GM20431 (cell line): Measurements from ENCODE around the gene TMEM219.

ENCODE experiments used
- in situ Hi-C: fragments of 300-500 bp; cut with MseI, MboI; formaldehyde crosslinking; loops from one replicate; pipeline ENCODE4 v1.15.0; 2020; ENCODE audit warnings: low sequenced_read_pairs; ENCODE audit not compliant: unreplicated experiment

Gene TMEM219

GRCh38 chr16:29993903-29994599 lies 32.2 kb downstream of the TMEM219 start:
- in situ Hi-C loops = no loop called here

DNA sequence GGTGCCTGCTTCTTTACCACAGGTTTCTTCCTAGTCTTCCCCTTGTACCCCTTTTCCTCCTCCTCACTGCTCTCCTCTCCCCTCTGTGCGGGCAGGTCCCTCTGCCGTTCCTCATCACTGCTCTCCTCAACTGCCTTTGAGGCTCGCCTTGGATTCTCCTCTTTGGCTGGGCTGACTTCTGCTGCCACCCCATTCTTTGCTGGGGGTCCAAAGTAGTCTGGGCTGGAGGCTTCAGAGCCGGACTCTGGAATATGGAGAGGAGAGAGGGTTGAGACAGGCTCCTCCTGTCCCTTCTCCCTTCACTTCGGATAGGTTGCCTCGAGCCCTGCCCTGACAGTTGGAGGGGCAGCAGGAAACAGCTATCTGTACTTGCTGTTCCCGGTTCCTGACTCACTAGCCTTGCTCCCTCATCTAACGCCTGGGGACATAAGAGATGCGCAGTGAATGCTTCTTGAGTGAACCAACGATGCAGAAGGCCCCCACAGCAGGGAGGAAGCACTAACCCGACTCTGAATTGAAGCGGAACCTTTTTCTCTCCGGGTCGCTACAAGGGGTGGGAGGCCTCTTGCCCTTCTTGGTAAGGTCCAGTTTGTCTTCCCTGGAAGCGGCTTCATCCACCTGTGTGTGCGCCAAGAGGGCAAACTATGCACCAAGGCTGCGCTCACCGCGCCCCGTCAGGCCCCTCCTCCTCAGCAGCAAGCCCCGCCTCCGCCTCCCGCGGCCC lies 32.9 kb downstream of the TMEM219 start:
- in situ Hi-C loops = no loop called here

DNA sequence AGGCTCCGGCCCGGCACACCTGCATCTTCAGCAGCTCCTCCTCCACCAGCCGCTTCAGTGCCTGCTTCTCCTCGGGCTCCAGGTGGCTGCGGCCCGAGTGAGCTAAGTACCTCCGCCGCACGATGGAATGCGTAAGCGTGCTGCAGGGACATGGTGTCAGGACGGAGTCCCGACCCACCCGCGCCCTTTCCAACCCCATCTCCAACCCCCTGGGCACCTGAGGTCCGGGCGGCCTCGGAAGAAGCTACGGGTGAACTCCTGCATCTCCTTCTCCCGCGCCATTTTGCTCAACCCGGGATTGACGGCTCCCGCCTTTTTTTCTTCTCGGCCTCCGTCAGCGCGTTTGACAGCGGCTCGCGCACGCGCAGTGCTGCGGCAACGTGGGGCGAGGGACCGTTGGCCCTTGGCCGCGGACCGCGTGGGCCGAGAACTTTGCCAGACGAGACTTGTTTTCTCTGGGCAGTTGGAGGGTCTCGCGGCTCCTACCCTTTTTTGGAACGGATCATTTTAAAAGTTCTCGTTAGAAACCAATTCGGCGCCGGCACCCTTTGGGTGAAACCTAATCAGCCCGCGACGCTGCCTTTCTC lies 33.5 kb downstream of the TMEM219 start, which contains the start of gene HIRIP3:
HIRIP3 (minus strand) TSS at position 294 of the 587 bp plus-strand sequence; CDS start at position 282, 12 bp downstream.
- in situ Hi-C loops = no loop called here

DNA sequence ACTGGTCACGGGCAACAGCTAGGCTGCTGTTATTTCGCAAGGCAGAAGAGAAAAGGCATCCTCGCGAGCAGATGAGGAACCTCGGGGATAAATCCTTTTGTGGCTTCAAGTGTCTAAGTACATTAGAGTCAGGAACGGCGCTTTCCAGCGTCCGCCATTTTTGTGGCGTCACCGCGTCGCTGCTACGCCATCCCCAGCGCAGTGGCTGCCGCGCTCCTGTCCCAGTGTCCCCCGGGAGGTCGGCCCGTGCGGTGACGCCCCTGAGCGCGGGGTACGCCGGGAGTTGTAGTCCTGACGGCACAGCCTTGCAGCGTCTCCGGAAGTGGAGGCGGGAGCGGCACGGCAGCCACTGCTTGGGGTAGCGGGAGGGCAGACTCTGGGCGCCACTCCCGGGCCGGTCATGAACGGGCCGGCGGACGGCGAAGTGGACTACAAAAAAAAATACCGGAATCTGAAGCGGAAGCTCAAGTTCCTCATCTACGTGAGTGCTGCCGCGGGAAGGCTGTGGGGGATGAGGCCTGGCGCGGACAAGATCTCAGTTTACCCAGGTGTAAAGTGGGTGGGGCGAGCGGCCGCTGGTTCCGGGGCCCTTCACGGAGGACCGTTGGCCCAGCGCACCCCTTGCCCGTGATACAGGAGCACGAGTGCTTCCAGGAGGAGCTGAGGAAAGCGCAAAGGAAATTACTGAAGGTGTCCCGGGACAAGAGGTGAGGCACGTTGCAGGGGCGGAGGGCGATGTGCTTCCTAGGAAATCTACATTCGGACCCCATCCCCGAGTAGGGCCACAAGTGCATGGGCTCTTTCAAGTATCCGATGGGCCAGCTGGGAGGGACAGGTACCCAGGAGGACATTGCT lies 34.3 kb downstream of the TMEM219 start, which contains the start of gene INO80E:
INO80E (plus strand) TSS at position 331 of the 855 bp plus-strand sequence; CDS start at position 401, 70 bp downstream.
- in situ Hi-C loops = no loop called here

DNA sequence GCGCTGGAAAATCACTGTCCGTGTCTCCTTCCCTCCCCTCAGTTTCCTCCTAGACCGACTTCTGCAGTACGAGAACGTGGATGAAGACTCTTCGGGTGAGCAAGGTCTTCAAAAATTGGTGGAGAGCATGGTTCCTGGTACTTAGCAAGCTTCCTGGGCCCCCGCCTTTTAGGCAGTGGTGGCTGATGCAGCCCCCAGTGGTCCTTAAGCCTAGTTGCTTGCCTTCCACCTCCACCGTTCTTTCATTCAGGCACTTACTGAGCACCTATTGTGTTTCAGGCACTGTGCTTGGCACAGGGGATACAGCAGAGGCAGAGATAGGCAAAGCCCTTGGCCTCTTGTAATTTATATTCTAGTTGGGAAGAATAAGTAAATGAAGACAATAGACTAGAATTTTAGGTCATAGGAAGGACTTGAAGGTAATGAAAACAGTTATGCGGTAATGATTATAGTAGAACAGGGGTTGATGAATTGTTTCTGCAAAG lies 34.9 kb downstream of the TMEM219 start:
- in situ Hi-C loops = no loop called here

DNA sequence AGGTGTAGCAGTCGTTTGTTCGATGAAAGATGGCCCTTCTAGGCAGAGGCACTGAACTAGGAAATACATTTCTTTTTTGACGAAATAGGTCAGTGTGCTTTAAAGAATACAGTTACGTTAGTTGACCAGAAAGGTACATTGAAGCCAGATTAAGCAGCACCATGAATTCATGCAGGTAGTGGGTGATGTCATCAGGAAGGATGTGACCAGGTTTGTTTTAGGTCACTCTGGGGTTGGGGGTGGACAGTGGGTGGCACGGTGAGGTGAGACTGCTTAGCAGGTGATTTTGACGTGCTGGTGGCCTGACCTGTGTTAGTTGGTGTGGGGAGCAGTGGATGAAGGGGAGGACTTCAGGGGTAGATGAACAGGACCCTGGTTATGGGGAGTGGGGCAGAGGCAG lies 37.7 kb downstream of the TMEM219 start:
- in situ Hi-C loops = loop anchor here (25.0 kb wide), 2 partner anchors 162 to 312 kb away; partner anchors contain the start of gene QPRT

DNA sequence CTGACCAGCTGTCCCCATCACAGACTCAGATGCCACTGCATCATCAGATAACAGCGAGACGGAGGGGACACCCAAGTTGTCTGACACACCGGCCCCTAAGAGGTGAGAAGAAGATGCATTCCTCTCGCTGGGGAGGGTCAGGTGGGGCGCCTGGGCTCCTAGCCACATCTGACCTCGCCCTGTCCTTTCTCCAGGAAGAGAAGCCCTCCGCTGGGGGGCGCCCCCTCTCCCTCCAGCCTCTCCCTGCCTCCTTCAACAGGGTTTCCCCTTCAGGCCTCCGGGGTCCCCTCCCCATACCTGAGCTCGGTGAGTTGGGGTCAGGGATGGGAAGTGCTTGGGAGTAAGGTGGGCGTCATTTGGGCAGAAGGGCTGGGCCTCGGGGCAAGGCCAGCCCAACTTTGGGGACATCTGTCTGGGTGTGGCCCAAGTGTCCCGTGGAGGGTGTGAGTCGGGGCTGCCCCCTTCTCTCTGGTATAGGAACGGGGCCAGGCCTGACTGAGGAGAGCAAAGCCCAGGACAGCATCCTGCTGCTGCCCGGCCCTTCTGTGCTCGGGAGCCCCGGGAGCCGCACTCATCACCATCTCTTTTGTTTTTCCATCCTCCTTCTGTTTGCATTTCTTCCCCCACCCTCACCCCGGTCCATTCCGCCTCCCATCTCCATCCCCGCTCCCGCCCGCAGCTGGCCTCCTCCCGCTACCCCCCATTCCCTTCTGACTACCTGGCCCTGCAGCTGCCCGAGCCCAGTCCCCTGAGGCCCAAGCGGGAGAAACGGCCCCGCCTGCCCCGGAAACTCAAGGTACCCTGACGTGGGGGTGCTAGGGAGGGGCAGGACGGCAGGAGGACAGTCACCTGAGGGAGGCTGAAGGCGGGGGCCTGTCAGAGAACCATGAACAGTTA lies 39.1 kb downstream of the TMEM219 start:
- in situ Hi-C loops = loop anchor here (25.0 kb wide), 2 partner anchors 164 to 314 kb away; partner anchors contain the start of gene QPRT

GRCh38 chr16:30002614-30003346 lies 40.9 kb downstream of the TMEM219 start:
- in situ Hi-C loops = loop anchor here (25.0 kb wide), 2 partner anchors 165 to 315 kb away; partner anchors contain the start of gene QPRT

- in situ Hi-C loops = loop anchor here (25.0 kb wide), 2 partner anchors 167 to 317 kb away; partner anchors contain the start of gene QPRT
Measured at GRCh38 chr16:30003670-30004423, 42.0 kb downstream of the TMEM219 start.

DNA sequence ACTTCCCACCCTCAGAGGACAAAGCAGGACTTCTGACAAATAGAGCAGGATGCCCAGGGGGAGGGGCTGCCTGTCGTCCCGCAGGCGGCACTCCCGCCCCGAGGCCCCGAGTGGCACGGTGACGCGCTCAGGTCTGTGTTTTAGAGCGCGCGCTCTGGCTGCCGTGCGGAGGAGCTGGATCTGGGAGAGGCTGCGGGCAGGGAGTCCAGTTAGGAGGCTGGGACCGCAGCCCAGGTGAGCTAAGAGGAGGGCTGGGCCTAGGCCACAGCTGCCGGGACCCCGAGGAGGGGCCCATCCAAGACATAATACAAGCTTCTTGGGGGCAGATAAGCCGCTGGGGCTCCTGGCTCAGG lies 42.5 kb downstream of the TMEM219 start:
- in situ Hi-C loops = loop anchor here (25.0 kb wide), 2 partner anchors 167 to 317 kb away; partner anchors contain the start of gene QPRT

DNA sequence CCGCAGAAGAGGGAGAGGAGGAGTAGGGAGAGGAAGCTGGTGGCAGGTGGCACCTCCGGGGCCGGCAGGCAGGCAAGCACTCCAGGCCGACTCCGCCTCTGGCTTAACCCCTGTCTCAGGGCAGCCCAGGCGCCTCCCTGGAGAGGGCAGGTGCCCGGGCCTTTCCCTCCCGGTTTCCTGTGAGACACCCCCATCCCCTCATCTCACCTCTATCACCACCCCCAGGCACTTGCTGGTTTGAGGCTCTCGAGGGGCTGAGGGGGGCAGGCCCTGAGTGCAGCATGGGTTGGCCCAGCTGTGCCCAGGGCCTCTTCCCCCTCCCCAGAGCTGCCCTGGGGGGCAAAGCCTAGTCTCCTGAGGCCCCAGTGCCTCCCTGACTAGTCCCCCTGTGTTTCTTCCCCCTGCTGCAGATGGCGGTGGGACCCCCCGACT lies 42.9 kb downstream of the TMEM219 start:
- in situ Hi-C loops = loop anchor here (25.0 kb wide), 2 partner anchors 168 to 318 kb away; partner anchors contain the start of gene QPRT

DNA sequence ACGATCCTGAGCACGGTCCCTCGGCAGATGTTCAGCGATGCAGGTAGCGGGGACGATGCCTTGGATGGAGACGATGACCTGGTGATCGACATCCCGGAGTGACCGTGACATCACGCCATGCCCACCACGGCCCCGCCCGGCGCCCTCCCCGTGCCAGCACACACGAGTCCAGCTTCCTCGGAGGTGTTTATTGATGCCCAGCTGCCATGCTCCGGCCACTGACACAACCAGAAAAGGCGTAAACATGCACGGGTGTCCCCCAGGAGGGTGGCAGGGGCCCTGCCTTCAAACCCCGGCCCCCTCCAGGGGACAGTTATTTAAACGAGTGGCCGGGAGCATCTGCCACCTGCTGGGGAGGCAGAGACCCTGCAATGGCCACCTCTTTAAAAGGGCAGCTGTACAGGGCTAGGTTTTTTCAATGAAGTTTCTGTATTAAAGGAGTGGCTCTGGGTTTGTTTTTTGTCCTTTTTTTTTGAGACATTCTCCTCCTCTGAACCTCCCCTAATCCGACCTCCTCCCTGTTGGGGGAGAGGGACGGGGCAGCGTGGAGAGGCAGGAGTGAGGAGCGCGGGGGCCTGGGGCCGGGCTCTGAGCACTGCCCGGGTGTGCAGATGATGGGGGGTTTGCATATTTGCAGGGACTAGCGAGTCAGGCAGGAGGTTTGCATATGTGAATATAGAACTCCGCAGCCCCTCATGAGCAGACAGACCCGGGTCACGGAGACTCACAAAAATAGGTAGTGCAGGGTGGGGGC lies 43.6 kb downstream of the TMEM219 start:
- in situ Hi-C loops = loop anchor here (25.0 kb wide), 2 partner anchors 168 to 318 kb away; partner anchors contain the start of gene QPRT

DNA sequence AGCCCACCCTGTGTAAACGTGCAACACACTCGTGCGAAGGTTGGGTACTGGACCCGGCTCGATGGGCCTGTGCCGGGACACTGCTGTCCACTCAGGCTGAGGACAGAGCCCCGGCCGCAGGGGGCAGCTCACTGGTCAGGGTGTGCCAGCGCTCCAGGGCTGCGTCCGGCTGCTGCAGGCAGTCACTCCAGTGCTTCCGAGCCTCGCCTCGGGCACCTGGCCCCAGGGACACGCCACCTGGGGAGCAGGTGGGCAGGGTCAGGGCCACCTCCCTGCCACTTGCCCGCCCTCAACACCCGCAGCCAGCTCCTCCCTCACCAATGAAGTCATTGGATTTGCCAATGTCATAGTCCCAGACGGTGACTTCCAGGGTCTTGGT lies 44.2 kb downstream of the TMEM219 start:
- in situ Hi-C loops = loop anchor here (25.0 kb wide), 2 partner anchors 169 to 319 kb away; partner anchors contain the start of gene QPRT

GRCh38 chr16:30006659-30007377 lies 44.9 kb downstream of the TMEM219 start:
- in situ Hi-C loops = loop anchor here (25.0 kb wide), 2 partner anchors 170 to 320 kb away; partner anchors contain the start of gene QPRT

GRCh38 chr16:30007378-30007895 lies 45.6 kb downstream of the TMEM219 start:
- in situ Hi-C loops = loop anchor here (25.0 kb wide), 2 partner anchors 170 to 320 kb away; partner anchors contain the start of gene QPRT
